Lung (tissue), 12 donors: ENCODE results near the gene KRT7. TPM values are rescaled to one million over a fixed set of nuclear protein-coding genes. Genes with fewer than 3 reads are reported as not detected.

Source experiments
- ATAC-seq: fragments of 200-7000 bp; cut with Tn5 transposase; one replicate; pipeline ENCODE4 v1.9.1; 2020; ENCODE audit warnings: moderate number of reproducible peaks; ENCODE audit not compliant: insufficient read depth, low FRiP score
- DNase-seq, 3 donors: peaks; one replicate each; pipeline ENCODE4 v3.0.0-alpha.2; 2013 to 2017
- H3K27ac ChIP-seq, 2 donors: one replicate each; pipeline ENCODE4 v1.5.1; 2013; ENCODE audit warnings: mild to moderate bottlenecking in 2 of 2, moderate library complexity in 2 of 2, control low read depth in 1 of 2, inconsistent platforms in 1 of 2, low read depth in 1 of 2, low read length in 1 of 2
- H3K27me3 ChIP-seq, 3 donors: one replicate each; pipeline ENCODE4 v1.5.1; 2013; ENCODE audit warnings: low read length in 2 of 3; ENCODE audit not compliant: control insufficient read depth in 3 of 3, insufficient read depth in 3 of 3
- H3K36me3 ChIP-seq, 4 donors: one replicate each; pipeline ENCODE4 v1.5.1; 2013; ENCODE audit warnings: low read length in 4 of 4, mild to moderate bottlenecking in 1 of 4, moderate library complexity in 1 of 4; ENCODE audit not compliant: control insufficient read depth in 4 of 4, insufficient read depth in 4 of 4
- H3K4me1 ChIP-seq, 5 donors: one replicate each; pipeline ENCODE4 v1.5.1; 2013; ENCODE audit warnings: low read length in 5 of 5, mild to moderate bottlenecking in 2 of 5, moderate library complexity in 1 of 5; ENCODE audit not compliant: control insufficient read depth in 5 of 5, insufficient read depth in 5 of 5
- H3K4me3 ChIP-seq: one replicate; pipeline ENCODE4 v1.5.1; 2013; ENCODE audit warnings: mild to moderate bottlenecking, control low read depth, moderate library complexity
- H3K9ac ChIP-seq, 2 donors: one replicate each; pipeline ENCODE4 v1.5.1; 2013; ENCODE audit warnings: low read length in 2 of 2, control low read depth in 1 of 2; ENCODE audit not compliant: insufficient read depth in 1 of 2
- H3K9me3 ChIP-seq, 4 donors: one replicate each; pipeline ENCODE4 v1.5.1; 2013; ENCODE audit warnings: low read length in 3 of 4, mild to moderate bottlenecking in 1 of 4, moderate library complexity in 1 of 4; ENCODE audit not compliant: control insufficient read depth in 4 of 4, insufficient read depth in 3 of 4
- CTCF ChIP-seq: IDR thresholded peaks from 2 replicates; pipeline ENCODE4 v1.5.1; 2012; ENCODE audit warnings: mild to moderate bottlenecking; ENCODE audit errors: control extremely low read depth, extremely low read depth
- WGBS, 2 donors: extraction: QIAGEN DNeasy Blood & Tissue Kit; methylation state at CpG; one replicate each; pipeline ENCODE4 v1.1.7; 2013; 5-methylcytosine and 5-hydroxymethylcytosine counted together
- polyA plus RNA-seq, 2 donors: library from polyadenylated mRNA; stranded (reverse); fragments of 200-250 nt; gene quantifications; one replicate each; pipeline ENCODE4 v1.2.1, GENCODE V29; 2013
- total RNA-seq, 2 donors: library from RNA; depleted of rRNA in 1 of 2; stranded (reverse); fragments of >200 nt in 1 of 2; gene quantifications; one replicate each; pipeline ENCODE4 v1.2.1, GENCODE V29; 2014 to 2021
- donor health status: control.
- donor health status: control.
- donor health status: Bipolar disorder and iron deficiency.
- donor health status: healthy.
- donor health status: DM: yes; HTN: yes; CAD: no.

The KRT7 gene
- total and polyA plus RNA-seq, 4 donors: 33.6 to 1,415 (median 1,306) TPM

GRCh38 chr12:52200086-52200780 lies 32.8 kb upstream of the KRT7 start:
- Histone ChIP-seq H3K4me1 (peaks cover 0 to 28% (median 5%) of the 10 kb centered on the region in 5 donors), H3K27ac (no peak overlapping the region), H3K4me3 (no peak overlapping the region), H3K9me3 (no peaks in the 10 kb centered on the region), H3K36me3 (no peaks in the 10 kb centered on the region), H3K27me3 (peaks cover 0 to 3% (median 0%) of the 10 kb centered on the region in 3 donors), H3K9ac (no peak overlapping the region)
- no peak for ATAC-seq
- no peak for DNase-seq
- no peak for TF ChIP-seq CTCF
- WGBS, 2 donors: 94 to 96% methylated on average over 13 of the region's 13 CpGs

GRCh38 chr12:52200781-52201450 lies 32.1 kb upstream of the KRT7 start:
- Histone ChIP-seq H3K4me1 (peaks cover 0 to 27% (median 5%) of the 10 kb centered on the region in 5 donors), H3K36me3 (no peaks in the 10 kb centered on the region), H3K9ac (no peak overlapping the region), H3K27ac (no peak overlapping the region), H3K27me3 (peaks cover 0 to 3% (median 0%) of the 10 kb centered on the region in 3 donors), H3K4me3 (no peak overlapping the region), H3K9me3 (no peaks in the 10 kb centered on the region)
- no peak for ATAC-seq
- WGBS, 2 donors: 83 to 85% methylated on average over 14 to 15 of the region's 15 CpGs
- no peak for TF ChIP-seq CTCF
- no peak for DNase-seq

GRCh38 chr12:52201451-52201839 lies 31.6 kb upstream of the KRT7 start:
- TF ChIP-seq CTCF: no peak
- Histone ChIP-seq H3K4me3 (no peak overlapping the region), H3K9me3 (no peaks in the 10 kb centered on the region), H3K4me1 (peaks cover 0 to 27% (median 5%) of the 10 kb centered on the region in 5 donors), H3K27me3 (peaks cover 0 to 3% (median 0%) of the 10 kb centered on the region in 3 donors), H3K27ac (no peak overlapping the region), H3K36me3 (no peaks in the 10 kb centered on the region), H3K9ac (no peak overlapping the region)
- DNase-seq (no peak), ATAC-seq (no peak)
- 56 to 75% methylated on average over 3 of the region's 3 CpGs for WGBS, 2 donors
